GM18858 (cell line): Measurements from ENCODE around the gene LINGO1.

ENCODE experiments used
- ATAC-seq: cut with Tn5 transposase; IDR thresholded peaks from one replicate; pipeline ENCODE4 v1.9.1; 2021; ENCODE audit not compliant: unreplicated experiment

LINGO1 gene

DNA sequence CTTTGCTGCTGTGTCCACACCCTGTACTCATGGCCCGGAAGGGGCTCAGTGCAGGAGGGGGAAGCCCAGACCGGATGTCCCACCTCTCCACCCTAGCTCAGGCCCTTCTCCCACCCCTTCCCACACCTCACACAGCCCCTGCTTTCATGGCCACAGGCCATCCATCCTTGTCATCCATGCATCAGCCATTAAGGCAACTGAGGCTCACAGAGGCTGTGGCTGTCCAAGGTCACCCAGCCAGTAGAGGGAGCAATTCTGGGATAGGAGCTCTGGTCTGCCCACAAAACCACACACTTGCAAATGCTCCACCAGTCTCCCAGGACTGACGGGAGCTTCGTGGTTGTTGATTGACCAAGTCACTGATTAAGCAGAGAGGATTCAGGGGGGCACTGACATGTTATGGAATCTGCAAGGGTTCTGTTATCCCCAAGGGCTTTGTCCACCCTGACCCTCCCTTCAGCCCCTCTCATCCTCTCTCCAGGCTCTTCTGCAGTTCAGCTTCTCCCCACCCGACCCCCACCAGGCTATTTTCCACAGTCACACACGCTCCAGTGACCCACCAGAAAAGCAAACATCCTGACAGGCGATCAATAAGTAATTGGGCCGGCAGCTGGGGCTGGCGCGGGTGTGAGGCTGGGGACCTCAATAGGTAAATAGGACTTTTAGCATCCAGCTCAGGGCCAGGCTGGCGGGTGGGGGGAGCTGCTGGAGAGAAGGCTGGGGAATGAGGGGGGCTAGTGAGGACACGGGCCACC, 15.1 kb downstream of the LINGO1 start:
- no peak for ATAC-seq

DNA sequence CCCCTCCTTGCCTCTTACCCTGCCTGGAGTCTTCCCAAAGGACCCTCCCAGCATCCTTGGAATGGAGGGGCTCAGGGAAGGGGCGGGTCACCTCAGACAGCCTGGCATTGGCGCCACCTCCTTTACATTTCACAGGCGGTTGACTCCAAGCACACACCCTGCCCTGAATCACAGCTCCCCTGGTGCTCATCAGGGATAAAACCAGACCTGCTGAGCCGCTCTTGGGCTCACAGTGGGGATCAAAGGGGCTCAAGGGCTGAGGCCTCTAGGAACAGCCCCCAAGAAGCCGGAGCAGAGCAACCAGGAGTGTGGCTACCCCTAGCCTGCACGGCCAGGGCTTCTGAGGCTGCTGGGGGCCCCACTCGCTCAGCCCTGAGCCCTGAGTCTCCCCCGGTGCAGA, 16.6 kb downstream of the LINGO1 start:
- no peak for ATAC-seq

- no peak for ATAC-seq
These were observed 17.2 kb downstream of the LINGO1 start for GRCh38 chr15:77615472-77615871.

GRCh38 chr15:77614251-77614806, 18.4 kb downstream of the LINGO1 start:
- no peak for ATAC-seq

DNA sequence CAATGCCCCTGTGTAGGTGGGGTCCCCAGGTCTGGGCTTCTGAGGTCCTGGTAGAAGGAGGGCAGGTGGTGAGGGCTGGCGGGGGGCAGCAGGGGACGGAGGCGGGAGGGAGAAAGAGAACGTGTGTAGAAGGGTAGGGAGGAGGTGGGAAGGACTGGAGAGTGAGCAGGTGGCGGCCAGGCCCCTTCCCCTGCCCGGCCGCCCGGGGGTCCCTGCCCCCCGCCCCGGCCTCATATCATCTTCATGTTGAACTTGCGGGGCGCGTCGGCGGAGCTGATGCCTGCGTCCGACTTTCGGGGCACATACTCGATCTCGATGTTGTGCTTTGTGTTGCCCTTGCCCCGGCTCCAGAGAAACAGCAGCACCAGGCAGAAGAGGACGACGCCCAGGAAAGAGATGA, 18.9 kb downstream of the LINGO1 start:
- no peak for ATAC-seq

DNA sequence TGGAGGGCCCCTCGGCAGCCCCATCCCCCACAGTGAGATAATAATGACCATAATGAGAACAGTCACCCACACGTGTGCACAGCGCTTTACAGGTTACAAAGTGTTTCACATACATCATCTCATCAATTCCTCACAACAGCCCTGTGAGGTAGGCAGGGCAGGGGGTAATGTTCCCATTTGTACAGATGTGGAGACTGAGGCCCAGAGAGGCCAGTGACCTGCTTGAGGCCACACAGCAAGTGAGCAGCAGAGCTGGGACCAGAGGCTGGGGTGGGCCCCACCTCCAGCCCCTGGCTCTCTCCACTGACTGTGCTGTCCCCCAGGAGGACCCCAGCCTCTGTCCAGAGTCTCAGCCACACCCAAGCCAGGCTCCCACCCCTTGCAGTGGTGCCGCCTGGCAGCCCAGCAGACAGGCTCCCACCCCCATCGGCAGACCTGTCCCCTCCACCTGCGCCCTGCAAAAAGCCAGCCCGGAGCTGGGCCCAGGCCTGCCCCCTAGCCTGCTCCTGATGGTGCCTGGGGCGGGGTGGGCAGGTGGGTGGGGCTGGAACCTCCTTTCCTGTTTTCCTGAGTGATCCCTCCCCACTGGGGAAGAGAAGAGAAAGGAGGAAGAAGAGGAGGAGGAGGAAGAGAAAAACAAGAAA, 19.6 kb downstream of the LINGO1 start:
- ATAC-seq: no peak

DNA sequence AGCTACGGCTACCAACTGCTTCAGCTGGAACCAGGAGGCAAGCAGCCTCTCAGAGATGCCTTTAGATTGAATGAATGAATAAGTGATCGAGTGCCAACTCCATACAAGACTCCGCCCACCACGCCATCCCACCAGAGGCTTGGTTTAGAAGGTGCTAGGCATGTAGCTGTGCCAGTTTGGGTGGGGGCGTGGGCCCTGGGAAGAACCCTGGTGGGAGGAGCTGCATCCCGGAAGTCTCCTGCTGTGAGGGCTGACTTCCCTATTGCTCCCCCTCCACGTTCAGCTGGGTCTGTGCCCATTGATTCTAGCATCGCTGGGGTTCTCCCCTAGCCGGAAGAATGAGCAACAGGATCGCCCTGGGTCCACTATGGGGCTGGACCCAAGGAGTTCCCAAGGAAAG, 20.9 kb downstream of the LINGO1 start:
- ATAC-seq: no peak

DNA sequence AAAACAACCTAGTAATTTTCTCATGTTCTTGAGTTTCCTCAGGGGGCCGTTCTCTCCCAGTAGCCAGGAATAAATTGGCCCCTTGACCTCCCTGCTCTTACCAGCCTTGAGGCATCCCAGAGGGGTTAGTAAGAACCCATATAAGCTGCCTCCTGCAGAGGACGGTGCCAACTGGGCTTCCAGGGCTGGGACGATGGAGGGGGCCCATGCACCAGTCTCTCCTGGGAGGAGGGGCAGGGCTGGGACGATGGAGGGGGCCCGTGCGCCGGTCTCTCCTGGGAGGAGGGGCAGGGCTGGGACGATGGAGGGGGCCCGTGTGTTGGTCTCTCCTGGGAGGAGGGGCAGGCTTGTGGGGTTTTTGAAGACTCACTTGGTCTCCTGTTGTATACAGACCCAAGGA, 22.0 kb downstream of the LINGO1 start:
- ATAC-seq: no peak

- ATAC-seq: no peak
These were observed 23.2 kb downstream of the LINGO1 start for GRCh38 chr15:77609558-77609957.

GRCh38 chr15:77608774-77609173, 23.9 kb downstream of the LINGO1 start:
- no peak for ATAC-seq

GRCh38 chr15:77607894-77608261, 24.8 kb downstream of the LINGO1 start:
- no peak for ATAC-seq

GRCh38 chr15:77607111-77607893, 25.4 kb downstream of the LINGO1 start:
- ATAC-seq: no peak

DNA sequence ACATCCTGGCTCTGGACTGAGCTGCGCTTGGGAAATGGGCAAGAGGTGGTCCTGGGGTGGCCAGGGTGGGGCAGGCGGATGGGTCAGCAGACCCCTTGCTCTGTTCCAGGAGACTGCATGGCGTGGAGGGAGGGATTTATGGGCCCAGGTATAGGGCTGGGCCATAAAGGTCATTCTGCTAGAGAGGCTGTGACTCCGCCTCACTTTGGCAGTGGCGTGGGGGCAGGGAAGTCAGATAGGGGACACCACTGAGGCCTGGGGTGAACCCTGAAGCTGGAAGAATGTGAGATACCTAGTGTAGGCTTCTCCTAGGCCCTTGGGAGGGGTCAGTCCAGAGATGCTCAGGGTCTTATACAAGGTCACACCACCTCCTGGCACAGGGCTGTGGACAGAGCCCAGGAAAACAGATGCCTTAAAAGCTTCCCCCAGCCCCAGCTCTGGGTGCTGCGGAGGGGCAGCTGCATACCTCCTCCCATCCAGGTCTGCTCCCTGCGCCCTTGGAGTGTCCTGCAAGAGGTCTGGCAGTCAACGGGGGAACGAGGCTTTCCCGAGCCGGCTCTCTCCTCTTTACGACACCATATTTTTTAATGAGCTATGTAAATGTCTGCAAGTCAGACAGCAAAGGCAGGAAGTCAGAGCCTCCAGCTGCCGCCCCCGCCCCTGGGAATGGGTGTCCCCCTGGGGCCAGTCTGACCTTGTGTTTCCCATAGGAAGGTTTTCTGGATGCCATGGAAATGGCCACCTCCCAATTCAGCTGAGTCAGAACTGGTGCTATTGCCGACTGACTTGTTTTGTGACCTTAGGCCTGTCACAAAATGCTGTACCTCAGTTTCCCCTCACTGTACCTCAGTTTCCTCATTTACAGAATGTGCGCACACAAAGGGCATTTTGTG, 26.3 kb downstream of the LINGO1 start:
- no peak for ATAC-seq

GRCh38 chr15:77605547-77605946, 27.2 kb downstream of the LINGO1 start:
- ATAC-seq: no peak

- no peak for ATAC-seq
These were observed 27.7 kb downstream of the LINGO1 start for GRCh38 chr15:77604973-77605372.

DNA sequence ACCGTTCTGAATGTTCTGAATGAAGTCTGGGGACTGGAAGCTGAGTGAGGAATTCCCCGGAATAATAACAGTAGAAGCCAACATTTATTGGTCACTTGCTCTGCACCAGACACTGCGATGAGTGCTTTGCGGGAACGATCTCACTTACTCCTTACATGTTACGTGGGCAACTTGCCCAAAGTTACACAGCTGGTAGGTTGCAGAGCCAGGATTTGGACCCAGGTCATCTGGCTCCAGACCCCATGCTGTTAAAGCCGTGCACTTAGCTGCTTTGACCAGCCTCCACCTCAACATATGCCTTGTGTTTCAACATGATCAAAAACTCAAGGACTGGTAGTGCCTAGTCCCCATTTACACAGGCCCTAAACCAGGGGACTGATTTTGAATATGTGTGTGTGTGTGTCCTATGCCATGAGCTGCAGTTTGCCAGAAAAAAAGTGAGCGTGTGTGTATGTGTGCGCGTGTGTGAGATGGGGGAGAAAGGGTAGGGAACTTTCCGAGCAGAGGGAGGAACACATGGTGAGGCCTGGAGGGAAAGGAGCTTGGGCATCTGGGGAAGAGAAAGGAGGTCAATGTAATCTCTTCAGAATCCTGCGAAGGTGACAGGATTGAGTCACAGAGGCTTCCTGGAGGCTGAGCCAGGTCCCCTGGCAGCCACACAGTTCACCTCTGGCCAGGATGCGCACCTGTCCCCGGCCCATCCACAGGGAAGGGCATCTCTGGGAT, 28.9 kb downstream of the LINGO1 start:
- ATAC-seq: no peak

- no peak for ATAC-seq
These were observed 29.9 kb downstream of the LINGO1 start for GRCh38 chr15:77602800-77603199.

DNA sequence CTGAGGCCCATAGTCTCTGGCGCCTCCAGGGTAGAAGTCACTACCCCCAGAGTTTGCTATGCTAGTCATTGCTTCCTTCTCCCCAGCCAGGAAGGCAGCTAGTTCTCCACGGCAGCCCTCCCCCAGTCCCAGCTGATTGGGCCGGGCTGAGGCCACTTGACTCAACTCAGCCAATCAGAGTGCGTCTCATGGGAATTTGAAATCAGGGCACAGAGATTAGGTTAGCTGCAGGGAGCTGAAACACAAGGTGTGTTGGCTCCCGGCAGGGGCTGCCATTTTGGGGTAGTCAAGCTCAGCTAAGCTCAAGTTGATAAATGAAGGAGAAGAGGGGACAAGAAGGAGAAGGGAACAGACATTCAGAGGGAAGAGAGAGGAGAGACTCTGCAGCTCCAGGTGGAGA, 32.8 kb downstream of the LINGO1 start:
- no peak for ATAC-seq

- no peak for ATAC-seq
These were observed 33.4 kb downstream of the LINGO1 start for GRCh38 chr15:77599357-77599756.

DNA sequence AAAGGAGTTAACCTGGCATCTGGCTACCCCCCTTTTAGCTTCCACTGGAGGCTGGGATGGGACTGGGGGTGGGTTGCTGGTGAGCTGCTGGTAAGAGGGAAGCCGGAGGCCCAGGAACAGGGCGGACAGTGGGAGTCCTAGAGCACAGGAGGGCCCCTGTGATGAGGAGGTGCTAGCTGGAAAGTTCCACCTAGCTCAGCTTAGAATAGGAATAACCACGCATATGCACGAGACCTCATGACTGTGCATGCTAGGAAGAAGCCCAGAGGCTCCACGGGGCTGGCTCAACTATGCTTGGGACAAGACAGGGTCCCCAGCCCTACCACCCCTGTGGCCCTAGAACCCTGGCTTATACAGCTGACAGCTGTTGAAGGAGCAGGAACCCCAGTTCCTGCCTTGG, 34.1 kb downstream of the LINGO1 start:
- no peak for ATAC-seq
